SJCRH30 (cell line): Measurements from ENCODE around the gene C5orf46. TPM values are rescaled to one million over a fixed set of nuclear protein-coding genes. Genes with fewer than 3 reads are reported as not detected.
"Not testable (repeated sequence)": the region's sequence is repeated elsewhere in the genome, so short reads cannot be mapped to it uniquely, and the experiment has no call there.

Experiments used
- DNase-seq, 2 experiments: peaks; one replicate each; pipeline ENCODE4 v3.0.0-alpha.2; 2015 to 2020
- H3K27ac ChIP-seq: fragments of 250-450 bp; sonication (Bioruptor Pico); 2 replicates; pipeline ENCODE4 v1.5.1; 2020; ENCODE audit warnings: mild to moderate bottlenecking, moderate library complexity
- H3K27me3 ChIP-seq: fragments of 250-450 bp; sonication (Bioruptor Pico); 2 replicates; pipeline ENCODE4 v1.5.1; 2020; ENCODE audit warnings: mild to moderate bottlenecking, moderate library complexity
- H3K36me3 ChIP-seq: fragments of 250-450 bp; sonication (Bioruptor Pico); 2 replicates; pipeline ENCODE4 v1.5.1; 2020; ENCODE audit warnings: mild to moderate bottlenecking, moderate library complexity
- H3K4me1 ChIP-seq: fragments of 250-450 bp; sonication (Bioruptor Pico); 2 replicates; pipeline ENCODE4 v1.5.1; 2020; ENCODE audit warnings: mild to moderate bottlenecking, moderate library complexity
- H3K4me3 ChIP-seq: fragments of 250-450 bp; sonication (Bioruptor Pico); 2 replicates; pipeline ENCODE4 v1.5.1; 2020; ENCODE audit warnings: mild to moderate bottlenecking, moderate library complexity
- H3K9me3 ChIP-seq: fragments of 250-450 bp; sonication (Bioruptor Pico); replicated peaks from 2 replicates; pipeline ENCODE4 v1.5.1; 2020; ENCODE audit warnings: mild to moderate bottlenecking, moderate library complexity
- total RNA-seq: library from RNA; depleted of rRNA; stranded (reverse); fragments of >200 nt; shearing (Covaris generic); gene quantifications from 2 replicates; pipeline ENCODE4 v1.2.3, GENCODE V29; 2014

The C5orf46 gene
- total RNA-seq, 1 experiment from 2014 or later, result 0.38 TPM

DNA sequence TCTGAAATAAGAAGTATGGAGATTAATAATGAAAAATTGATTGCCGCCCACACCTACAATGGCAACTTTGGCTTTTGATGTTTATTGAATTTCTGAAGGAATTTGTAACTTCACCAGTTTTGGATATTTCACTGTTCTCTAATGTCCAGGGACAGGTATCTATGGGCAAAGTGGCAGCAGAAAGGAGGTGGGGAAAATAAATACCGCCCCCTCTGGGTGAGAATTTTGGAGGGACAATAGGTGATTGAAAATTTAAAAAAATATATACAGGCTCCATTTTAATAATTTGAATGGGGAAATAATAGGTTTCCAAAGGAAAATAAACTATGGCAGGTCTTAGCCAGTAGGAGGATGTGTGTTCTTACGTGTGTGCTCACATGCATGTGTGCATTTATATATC lies 26.6 kb downstream of the C5orf46 start:
- Histone ChIP-seq H3K36me3 (no peaks in the 10 kb centered on the region), H3K27ac (no peak overlapping the region), H3K9me3 (no peaks in the 10 kb centered on the region), H3K27me3 (peaks cover 6% of the 10 kb centered on the region; the same call in 1 of the 2 replicates), H3K4me1 (no peaks in the 10 kb centered on the region), H3K4me3 (no peak overlapping the region)
- DNase-seq, result no peak

- H3K27me3 ChIP-seq, result peaks cover 6% of the 10 kb centered on the region; the same call in 1 of the 2 replicates
- H3K9me3 ChIP-seq, result no peaks in the 10 kb centered on the region
- H3K36me3 ChIP-seq, result no peaks in the 10 kb centered on the region
- no peak for DNase-seq
- no peak within 1 kb of the TSS for H3K27ac ChIP-seq
- H3K4me1 ChIP-seq, result no peaks in the 10 kb centered on the region
- H3K4me3 ChIP-seq, result no peak within 1 kb of the TSS
Measured at GRCh38 chr5:147878066-147878759, 28.1 kb downstream of the C5orf46 start, which contains the start of gene SCGB3A2. SCGB3A2 (plus strand) TSS chr5:147878711; CDS start chr5:147878804, 93 bp downstream.

GRCh38 chr5:147876626-147877025 lies 29.7 kb downstream of the C5orf46 start:
- Histone ChIP-seq H3K36me3 (no peaks in the 10 kb centered on the region), H3K9me3 (no peaks in the 10 kb centered on the region), H3K27me3 (peaks cover 6% of the 10 kb centered on the region; the same call in 1 of the 2 replicates), H3K4me1 (no peaks in the 10 kb centered on the region), H3K4me3 (no peak overlapping the region), H3K27ac (no peak overlapping the region)
- no peak for DNase-seq

DNA sequence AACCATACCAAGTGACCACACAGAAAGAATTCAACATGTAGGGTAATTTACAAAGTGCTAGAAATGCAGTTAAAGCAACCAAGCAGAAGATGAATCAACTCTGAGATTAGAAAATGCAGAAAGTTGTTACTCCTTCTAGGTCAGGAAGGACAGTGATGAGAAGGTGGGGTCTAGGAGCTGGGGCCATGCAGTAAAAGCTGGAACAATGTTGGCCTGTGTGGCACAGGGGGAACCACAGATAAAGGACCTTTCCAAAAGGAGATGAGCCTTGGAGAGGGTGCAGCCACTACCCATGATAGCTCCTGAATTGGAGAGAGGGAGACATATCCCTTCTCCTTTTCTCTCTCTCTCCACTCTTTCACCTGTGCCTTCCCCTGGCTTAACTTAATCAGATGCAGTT lies 30.2 kb downstream of the C5orf46 start:
- Histone ChIP-seq H3K9me3 (no peaks in the 10 kb centered on the region), H3K27me3 (peaks cover 6% of the 10 kb centered on the region; the same call in 1 of the 2 replicates), H3K27ac (no peak overlapping the region), H3K36me3 (no peaks in the 10 kb centered on the region), H3K4me3 (no peak overlapping the region), H3K4me1 (no peaks in the 10 kb centered on the region)
- no peak for DNase-seq

DNA sequence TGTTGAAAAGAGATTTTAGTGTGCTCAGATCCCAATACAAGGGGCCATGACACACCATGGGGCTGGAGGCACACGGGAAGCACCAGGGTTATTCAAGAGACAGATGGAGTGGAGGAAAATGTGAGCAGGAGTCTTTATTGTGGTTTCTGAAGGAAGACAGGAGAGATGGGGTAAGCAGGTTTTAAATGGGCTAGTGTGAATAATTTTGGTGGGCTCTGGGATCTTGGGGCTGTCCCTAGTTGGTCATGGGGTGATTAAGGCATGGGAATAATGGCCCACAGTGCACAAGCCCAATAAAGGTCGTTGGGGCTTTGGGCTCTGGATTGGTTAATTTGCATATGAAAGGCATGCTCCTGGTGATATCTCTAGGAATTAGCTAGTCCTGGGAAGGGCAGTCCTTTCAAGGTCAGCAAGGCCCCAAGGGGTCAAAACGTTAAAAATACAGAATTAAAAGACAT lies 31.4 kb downstream of the C5orf46 start:
- no peak overlapping the region for H3K4me3 ChIP-seq
- H3K9me3 ChIP-seq, result no peaks in the 10 kb centered on the region
- no peak overlapping the region for H3K27ac ChIP-seq
- no peaks in the 10 kb centered on the region for H3K36me3 ChIP-seq
- no peak for DNase-seq
- peaks cover 6% of the 10 kb centered on the region; the same call in 1 of the 2 replicates for H3K27me3 ChIP-seq
- no peaks in the 10 kb centered on the region for H3K4me1 ChIP-seq

DNA sequence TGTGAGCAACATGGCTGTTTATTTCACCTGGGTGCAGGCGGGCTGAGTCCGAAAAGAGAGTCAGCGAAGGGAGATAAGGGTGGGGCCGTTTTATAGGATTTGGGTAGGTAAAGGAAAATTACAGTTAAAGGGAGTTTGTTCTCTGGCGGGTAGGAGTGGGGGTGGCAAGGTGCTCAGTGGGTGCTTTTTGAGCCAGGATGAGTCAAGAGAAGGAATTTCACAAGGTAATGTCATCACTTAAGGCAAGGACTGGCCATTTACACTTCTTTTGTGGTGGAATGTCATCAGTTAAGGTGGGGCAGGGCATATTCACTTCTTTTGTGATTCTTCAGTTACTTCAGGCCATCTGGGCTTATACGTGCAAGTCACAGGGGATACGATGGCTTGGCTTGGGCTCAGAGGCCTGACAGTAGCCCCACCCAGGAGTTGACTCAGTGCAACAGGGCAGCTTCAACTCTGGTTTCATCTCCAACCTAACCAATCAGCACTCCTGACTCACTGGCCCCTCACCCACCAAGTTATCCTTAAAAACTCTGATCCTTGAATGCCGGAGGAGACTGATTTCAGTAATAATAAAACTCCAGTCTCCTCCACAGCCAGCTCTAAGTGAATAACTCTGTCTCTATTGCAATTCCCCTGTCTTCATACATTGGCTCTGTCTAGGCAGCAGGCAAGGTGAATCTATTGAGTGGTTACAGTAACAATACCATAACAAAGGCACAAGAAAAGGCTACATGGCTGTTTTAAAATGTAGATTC lies 32.0 kb downstream of the C5orf46 start:
- H3K9me3 ChIP-seq, H3K27me3 ChIP-seq, DNase-seq, H3K4me3 ChIP-seq, H3K36me3 ChIP-seq, H3K27ac ChIP-seq, H3K4me1 ChIP-seq: not testable (repeated sequence)

GRCh38 chr5:147872744-147873435 lies 33.4 kb downstream of the C5orf46 start:
- H3K9me3 ChIP-seq, H3K27ac ChIP-seq, DNase-seq, H3K36me3 ChIP-seq, H3K4me3 ChIP-seq, H3K4me1 ChIP-seq, H3K27me3 ChIP-seq: not testable (repeated sequence)

DNA sequence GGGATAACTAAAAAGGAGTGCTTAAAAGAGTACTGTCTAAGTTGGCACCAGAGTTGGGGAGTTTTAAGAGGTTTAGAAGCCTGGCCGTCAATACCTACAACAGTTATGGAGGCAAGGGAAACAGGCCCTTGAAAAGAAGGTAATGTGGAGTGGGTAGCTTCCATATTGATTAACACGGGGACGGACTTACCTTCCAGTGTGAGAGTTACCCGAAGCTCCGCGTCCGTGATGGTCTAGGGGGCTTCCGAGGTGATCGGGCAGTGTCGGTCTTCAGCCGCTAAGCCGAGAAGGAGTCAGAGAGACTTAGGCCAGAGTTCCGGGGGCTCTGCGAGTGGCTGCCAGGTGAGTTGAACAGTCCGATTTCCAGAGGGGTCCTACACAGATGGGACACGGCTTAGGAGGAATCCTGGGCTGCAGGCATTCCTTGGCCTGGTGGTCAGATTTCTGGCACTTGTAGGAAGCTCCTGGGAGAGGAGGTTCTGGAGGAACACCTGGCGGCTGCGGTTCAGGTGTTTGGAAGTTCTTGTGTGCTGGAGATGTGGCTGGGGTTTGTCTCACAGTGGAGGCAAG lies 34.3 kb downstream of the C5orf46 start:
- not testable (repeated sequence) for H3K4me1 ChIP-seq, H3K27ac ChIP-seq, H3K9me3 ChIP-seq, H3K36me3 ChIP-seq, H3K4me3 ChIP-seq, H3K27me3 ChIP-seq, DNase-seq

DNA sequence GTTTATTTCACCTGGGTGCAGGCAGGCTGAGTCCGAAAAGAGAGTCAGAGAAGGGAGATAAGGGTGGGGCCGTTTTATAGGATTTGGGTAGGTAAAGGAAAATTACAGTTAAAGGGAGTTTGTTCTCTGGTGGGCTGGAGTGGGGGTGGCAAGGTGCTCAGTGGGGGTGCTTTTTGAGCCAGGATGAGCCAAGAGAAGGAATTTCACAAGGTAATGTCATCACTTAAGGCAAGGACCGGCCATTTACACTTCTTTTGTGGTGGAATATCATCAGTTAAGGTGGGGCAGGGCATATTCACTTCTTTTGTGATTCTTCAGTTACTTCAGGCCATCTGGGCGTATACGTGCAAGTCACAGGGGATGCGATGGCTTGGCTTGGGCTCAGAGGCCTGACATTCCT lies 36.4 kb downstream of the C5orf46 start:
- H3K4me3 ChIP-seq, H3K36me3 ChIP-seq, H3K9me3 ChIP-seq, H3K27me3 ChIP-seq, H3K27ac ChIP-seq, H3K4me1 ChIP-seq, DNase-seq: not testable (repeated sequence)

DNA sequence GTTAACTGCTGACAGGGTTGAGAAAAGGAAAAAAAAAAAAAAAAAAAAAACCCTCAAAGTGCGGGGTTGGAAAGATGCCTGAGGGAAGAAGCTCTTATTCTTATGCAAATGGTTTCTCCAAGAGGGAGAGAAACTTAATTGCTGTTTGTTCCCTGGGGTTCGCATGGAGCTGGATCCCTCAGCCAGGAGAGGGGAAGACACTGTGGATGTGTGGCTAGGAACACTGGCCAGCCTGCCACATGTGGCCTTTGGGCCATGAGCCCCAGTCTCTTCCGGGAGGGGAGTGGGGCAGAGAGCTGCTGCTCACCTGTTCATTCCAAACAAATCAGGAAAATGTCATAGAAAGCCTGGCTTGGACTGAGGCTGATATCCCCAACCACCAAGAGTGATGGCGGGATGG lies 37.2 kb downstream of the C5orf46 start:
- Histone ChIP-seq H3K27me3 (no peaks in the 10 kb centered on the region), H3K4me3 (no peak overlapping the region), H3K4me1 (no peaks in the 10 kb centered on the region), H3K9me3 (no peaks in the 10 kb centered on the region), H3K27ac (no peak overlapping the region), H3K36me3 (no peaks in the 10 kb centered on the region)
- no peak for DNase-seq

- no peaks in the 10 kb centered on the region for H3K9me3 ChIP-seq
- H3K36me3 ChIP-seq, result no peaks in the 10 kb centered on the region
- H3K4me3 ChIP-seq, result no peak overlapping the region
- peaks cover 9% of the 10 kb centered on the region for H3K4me1 ChIP-seq
- peak in 1 of 2 experiments; percentile 57 for DNase-seq
- H3K27me3 ChIP-seq, result no peaks in the 10 kb centered on the region
- H3K27ac ChIP-seq, result no peak overlapping the region
Measured at GRCh38 chr5:147863454-147864158, 42.7 kb downstream of the C5orf46 start.

DNA sequence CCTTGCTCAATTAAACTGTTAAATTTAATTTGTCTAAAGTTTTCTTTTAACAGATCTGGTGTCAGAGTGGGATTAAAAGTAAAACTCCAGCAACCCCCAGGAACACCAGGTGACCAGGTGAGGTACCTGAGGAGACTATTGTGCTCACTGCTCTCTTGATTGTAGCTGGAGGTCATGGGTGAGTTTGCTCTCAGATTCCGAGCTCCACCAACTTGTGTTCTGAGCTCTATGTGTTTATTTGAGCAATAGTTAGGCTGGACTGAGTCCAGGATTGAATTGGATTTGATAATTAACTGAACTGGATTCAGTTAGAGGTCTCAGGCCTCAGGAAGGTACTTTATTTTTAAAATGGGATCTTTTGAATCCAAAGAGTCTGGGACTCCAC lies 45.7 kb downstream of the C5orf46 start:
- Histone ChIP-seq H3K27me3 (no peaks in the 10 kb centered on the region), H3K4me1 (peaks cover 12% of the 10 kb centered on the region), H3K27ac (no peak overlapping the region), H3K4me3 (no peak overlapping the region), H3K36me3 (no peaks in the 10 kb centered on the region), H3K9me3 (no peaks in the 10 kb centered on the region)
- DNase-seq, result no peak

GRCh38 chr5:147859962-147860640 lies 46.2 kb downstream of the C5orf46 start:
- Histone ChIP-seq H3K27me3 (no peaks in the 10 kb centered on the region), H3K9me3 (no peaks in the 10 kb centered on the region), H3K4me1 (peaks cover 12% of the 10 kb centered on the region), H3K36me3 (no peaks in the 10 kb centered on the region), H3K27ac (no peak overlapping the region), H3K4me3 (no peak overlapping the region)
- DNase-seq, result no peak

DNA sequence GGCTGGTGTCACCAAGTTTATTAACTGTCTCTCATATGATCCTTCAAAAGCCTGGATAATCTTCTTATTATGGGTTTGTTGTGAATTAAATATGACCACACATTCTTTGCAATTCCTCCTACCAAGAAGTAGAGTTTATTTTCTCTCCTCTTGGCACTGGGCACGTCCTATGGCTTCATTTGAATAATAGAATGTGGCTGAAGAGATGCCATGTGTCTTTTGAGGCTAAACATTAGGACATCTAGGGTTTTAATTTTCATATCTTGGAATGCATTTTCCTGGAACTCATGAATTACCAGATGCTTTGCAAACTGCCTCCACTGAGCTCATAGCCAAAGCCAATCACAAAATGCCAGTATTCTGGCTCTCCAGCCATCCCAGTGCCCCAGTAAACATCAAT lies 47.8 kb downstream of the C5orf46 start:
- no peaks in the 10 kb centered on the region for H3K9me3 ChIP-seq
- no peak for DNase-seq
- H3K4me1 ChIP-seq, result peaks cover 7% of the 10 kb centered on the region

More for the DNA sequence above, 47.8 kb downstream of the C5orf46 start:
- no peak overlapping the region for H3K4me3 ChIP-seq
- H3K27me3 ChIP-seq, result no peaks in the 10 kb centered on the region
- no peaks in the 10 kb centered on the region for H3K36me3 ChIP-seq
- H3K27ac ChIP-seq, result no peak overlapping the region
